Activated T-cell treated with anti-CD3 and anti-CD28 coated beads for 4 hours (primary cell): ENCODE data around the gene CST9L.

ENCODE experiments used
- DNase-seq: peaks from one replicate; pipeline ENCODE4 v3.0.0-alpha.2; 2020

The CST9L gene

DNA sequence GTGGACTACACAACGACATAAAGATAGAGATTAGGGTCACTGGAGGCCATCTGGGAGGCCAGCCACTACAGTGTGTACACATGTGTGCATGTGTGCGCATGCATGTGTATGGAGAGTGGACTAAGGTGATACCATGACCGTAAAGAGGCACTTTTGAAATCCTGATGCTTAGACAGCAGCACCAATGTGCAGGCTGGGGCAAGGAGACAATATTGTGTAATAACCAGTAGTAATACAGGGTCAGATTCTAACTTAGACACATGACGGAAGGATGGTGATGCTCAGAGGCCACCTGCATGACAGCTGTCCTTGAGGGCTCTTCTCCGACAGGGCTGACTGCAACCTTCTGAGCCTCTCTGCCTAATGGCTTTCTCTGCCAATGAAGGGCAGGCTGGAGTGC is 25.5 kb downstream of the CST9L start:
- no peak for DNase-seq

DNA sequence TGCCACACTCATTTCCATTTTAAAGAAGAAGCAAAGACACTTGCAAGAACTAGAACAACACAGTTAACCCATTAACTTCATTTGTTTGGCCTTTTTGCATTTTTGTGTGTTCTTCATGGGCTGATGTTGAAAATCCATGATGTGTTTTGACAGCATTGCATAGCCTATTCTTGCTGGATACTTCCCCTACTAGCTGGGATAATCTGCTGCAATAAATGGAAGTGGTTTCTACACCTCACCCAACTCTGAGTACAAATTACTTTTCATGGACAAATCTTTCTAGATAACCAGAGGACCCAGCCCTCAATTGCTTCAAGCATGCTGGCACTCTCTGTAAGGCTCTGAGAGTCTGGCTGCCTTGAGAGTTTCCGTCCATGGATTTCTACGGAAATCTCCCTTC is 26.5 kb downstream of the CST9L start:
- DNase-seq: no peak

DNA sequence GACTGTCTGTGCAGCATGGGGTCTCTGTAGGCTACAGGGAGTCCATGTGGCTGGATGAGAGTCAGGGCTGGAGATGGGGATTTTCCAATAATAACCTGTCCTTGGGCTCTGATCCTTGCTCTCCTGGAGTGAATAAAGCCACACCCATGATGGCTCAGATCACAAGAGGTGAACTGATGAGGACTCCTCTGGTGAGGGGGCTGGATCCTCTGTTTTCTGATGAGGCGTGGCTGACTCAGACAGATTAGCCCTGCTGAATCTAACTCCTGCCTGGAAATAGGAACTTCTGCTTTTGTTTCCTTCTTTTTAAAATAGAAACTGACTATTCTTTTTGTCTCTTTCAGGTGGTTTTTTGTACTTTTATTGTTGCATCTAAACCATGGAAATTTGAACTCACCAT is 27.0 kb downstream of the CST9L start:
- no peak for DNase-seq

DNA sequence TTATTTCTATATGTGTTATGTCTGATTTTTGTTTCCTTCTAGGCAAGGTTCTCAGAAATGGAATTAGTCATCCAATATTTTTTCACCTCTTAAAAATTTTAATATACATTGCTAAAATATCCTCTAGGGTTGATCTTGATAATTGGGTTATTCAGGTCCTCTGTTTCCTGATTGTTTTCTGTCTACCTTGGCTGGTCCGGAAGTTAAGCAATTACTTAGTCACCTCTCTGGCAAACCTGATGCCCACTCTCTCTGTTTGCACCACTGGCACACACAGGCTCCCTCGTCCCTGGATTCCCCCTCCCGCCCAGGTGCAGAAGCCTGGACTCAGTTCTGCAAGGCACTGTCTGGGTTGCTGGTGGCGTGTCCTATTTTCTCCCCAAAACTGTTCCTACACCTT is 27.7 kb downstream of the CST9L start:
- DNase-seq: no peak

DNA sequence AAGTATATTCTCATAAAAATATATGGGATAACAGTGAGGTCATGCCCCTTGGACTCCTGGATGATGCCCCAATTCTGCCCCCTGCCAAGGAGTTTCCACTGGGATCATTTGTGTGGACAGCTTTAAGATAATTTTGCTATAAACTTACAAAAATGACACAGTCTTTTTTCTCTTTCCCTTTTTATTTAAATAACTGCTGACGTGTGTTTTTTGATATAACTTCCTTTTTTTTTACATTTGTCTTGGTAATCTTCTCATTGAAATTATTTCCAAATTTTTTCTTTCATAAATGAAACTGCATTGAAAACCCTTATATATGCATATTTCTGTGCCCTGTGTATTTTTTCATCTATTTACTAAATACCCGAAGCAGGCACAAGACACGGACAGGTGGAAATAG is 31.3 kb downstream of the CST9L start:
- DNase-seq: no peak

DNA sequence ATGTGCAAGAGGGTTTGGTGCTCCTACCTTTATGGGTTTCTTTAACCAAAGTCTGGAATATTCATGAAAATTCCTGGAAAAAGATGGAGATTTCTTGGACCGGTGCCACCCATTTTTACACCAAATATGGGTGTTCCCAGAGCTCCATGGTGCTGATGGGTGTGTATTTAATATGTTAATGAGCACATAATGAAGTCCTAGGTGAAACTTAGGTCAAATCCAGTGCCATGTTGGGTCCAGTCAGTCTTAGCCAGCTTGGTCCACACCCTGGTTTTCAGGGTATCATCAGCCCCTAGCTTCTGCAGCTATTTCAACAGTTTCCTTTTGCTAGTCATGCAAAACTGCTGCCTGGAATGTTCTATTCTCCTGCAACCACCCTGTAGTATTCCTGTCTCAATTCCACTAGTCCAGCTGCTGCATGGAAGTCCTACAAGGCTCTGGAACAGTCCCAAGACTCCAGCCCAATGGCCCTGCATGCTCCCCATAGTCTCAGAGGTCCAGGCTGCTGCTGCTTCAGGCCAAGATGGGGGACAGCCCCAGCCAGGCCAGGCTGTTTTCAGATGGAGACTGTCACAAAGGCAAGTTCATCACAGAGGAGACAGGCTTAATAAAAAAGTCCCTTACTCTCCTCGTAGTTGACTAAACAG is 31.8 kb downstream of the CST9L start:
- no peak for DNase-seq

DNA sequence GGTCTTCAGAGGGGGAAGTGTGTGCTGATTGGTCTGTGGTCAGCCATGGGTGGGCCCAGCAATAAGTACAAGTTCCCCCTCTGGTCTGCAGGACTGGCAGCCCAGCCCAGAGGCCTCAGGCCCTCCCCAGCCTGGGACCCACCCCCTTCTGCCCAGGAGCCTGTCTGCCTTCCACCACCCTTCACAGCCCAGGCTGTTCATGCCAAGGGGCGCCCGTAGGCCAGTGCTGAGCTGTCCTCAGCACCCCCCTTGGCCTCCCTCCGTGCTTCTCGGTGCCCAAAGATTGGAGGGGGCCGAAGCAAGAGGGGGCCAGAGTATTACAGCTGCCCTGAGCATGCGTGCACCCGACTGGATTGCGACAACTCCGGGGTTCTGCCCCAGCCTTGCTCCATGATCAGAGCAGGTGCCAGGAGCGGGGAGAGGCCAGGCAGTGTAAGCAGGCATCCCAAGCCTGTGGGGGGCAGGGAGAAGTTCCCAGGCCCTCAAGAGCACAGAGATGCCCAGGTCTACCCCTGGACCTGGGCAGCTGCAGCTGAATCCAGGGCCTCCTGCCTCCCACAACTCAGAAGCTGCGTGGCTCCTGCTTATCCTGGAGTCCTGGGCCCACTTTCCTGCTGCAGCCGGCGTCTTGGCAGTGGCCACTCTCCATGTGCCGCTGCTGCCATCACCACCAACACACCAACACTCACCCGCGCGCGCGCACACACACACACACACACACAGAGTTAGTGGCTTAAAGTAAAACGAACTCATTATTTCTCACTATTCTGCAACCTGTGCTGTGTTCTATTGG is 33.3 kb downstream of the CST9L start:
- DNase-seq: no peak

DNA sequence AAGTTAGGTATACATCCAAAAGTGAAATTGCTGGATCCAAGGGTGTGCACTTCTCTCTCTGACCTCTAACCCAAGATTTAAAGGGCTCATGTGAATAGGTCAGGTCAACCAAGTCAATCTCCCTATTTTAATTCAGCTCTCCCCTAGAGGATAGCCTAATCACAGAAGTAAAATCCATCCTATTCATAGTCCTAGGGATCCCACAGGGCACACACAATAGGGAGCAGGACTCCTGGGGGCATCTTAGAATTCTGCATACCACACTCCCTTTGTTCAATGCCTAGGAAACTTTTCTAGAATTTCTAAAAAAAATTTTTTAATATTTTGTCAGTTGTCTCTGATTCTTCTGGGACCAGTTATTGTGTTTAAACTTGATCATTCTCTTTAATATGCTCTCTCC is 35.1 kb downstream of the CST9L start:
- DNase-seq: no peak

DNA sequence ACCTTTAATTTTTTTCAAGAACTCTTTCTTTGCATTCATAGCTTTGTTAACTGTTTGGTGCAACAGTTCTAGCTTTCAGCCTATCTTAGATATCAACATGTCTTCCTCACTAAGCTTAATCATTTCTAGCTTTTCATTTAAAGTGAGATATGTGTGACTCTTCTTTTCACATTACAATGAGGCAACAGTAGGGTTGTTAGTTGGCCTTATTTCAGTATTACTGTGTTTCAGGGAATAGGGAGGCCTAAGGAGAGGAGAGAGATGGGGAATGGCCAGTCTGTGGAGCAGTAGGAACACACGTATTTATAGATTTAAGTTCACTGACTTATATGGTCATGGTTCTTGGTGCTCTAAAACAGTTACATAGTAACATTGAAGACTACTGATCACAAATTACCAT is 35.8 kb downstream of the CST9L start:
- no peak for DNase-seq

DNA sequence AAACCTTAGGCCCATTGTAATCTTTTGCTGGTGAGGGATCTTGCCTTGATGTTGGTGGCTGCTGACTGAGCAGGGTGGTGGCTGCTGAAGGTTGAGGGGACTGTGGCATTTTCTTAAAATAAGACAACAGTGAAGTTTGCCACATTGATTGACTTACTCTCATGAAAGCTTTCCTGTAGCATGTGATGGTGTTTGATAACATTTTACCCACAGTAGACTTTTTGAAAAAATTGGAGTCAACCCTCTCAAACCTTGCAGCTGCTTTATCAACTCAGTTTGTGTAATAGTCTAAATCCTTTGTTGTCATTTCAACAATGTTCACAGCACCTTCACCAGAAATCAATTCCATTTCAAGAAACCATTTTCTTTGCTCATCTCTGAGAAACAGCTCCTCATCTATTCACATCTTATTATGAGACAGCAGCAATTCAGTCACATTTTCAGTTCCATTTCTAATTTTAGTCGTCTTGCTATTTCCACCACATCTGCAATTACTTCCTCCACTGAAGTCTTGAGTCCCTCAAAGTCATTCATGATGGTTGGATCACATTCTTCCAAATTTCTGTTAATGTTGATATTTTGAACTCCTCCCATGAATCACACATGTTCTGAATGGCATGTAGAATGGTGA is 37.2 kb downstream of the CST9L start:
- DNase-seq: no peak

DNA sequence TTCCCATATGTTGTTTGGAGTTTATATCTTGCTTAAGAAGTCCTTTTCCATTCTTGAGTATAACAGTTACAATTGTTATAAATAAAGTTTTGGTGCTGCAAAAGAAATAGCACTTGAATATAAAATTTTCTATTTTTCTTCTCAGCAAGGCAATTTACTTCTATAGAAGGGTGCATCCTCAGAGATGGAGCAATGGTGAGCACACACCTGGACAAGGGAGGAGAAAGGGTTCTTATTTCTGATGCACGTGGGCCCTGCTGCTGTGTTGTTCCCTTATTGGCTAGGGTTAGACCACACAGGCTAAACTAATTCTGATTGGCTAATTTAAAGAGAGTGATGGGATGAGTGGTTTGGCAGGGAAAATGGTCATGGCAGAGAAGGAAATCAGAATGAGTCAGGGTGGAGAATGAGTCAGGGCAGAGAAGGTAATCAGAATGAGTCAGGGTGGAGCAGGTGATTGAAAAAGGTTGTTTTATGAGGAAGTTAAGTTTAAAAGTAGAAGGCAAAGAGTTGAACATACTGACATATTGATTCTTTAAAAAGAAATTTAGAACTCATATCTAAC is 39.3 kb downstream of the CST9L start:
- no peak for DNase-seq

DNA sequence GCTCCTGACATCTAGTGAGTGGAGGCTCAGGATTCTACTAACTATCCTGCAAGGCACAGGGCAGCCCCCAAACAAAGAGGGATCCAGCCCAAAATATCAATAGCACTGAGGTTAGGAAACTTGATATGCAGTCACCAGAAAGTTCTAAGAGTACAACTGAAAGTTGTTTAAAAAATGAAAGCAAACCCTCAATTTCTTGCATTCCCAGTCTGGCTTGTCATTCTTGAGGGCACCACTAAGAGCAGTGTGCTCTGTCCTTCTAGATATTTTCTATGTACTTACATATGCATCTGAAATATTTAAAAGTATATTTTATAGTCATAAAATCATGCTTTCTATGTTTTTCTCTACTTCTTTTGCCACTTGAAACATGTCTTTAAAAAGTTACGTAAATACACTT is 41.4 kb downstream of the CST9L start:
- DNase-seq: no peak

DNA sequence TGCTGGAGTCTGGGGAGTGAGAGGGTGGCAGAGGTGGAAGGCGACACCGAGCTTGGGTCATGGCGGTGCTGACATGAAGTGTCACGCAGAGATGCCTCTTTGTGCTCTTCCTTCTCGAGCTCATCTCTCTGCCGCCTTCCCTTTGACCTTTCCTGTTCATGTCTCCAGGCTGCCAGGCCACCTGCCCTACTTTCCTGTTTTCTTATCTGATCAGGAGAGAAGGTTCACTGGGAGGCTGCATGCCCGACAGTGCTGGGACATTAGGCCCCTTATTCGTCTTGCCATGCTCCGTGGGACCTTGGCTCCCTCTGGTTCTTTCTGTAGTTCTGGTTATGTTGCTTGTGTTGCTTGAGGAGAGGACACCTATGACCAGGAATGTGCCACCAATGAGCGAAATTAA is 44.1 kb downstream of the CST9L start:
- DNase-seq: no peak

DNA sequence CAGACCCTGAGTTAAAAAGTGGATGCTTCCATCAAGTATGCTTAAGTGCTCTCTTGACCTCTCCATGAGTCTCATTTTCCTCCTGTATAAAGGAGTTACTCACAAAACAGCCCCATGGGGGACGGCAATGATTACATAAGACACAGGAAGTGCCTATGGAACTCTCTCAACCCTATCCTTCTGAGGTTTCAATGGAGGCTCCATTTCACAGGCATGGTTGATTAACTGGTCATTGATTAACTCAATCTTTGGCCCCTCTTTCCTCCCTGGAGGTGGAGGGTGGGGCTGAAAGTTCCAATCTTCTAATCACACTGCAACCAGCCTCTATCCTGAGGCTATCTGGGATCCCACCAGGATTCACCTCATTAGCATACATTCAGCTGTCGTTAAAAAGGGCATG is 48.1 kb downstream of the CST9L start:
- no peak for DNase-seq

DNA sequence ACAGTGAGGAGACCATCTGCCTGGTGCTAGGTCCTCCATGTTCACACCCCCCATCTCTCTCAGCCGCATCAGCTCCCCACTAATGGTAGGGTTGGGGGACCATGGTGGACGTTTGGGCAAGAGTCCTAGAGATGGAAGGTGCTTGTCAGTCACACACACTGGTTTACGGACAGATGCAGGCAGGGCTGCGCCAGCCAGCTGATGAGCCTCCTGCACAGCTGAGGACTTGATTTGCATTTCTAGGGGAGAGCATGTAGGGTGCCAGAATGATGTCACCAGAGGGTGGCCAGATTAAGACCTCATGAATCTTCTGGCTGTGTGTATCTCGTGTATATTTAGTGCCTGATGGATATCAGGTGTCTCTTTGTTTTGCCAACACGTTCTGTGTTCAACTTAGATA is 48.7 kb downstream of the CST9L start:
- no peak for DNase-seq

DNA sequence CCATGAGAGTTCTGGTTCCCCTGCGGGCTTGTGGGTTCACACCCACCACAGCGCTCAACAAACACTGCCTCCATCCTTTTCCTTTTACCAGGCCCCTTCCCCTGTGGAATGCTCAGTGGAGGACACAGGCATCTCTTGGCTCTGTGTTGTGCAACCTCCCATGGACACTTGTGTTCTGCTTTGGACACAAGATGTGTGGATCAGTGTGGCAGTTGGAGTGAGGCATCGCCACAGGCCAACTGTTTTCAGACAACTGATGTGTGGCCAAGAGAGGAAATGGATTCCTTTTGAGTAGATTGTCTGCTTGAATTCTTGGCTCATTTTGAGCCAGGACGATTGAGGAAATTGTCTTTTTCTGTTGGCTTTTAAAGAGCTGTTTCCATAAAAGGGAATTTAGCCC is 50.6 kb downstream of the CST9L start:
- DNase-seq: no peak

DNA sequence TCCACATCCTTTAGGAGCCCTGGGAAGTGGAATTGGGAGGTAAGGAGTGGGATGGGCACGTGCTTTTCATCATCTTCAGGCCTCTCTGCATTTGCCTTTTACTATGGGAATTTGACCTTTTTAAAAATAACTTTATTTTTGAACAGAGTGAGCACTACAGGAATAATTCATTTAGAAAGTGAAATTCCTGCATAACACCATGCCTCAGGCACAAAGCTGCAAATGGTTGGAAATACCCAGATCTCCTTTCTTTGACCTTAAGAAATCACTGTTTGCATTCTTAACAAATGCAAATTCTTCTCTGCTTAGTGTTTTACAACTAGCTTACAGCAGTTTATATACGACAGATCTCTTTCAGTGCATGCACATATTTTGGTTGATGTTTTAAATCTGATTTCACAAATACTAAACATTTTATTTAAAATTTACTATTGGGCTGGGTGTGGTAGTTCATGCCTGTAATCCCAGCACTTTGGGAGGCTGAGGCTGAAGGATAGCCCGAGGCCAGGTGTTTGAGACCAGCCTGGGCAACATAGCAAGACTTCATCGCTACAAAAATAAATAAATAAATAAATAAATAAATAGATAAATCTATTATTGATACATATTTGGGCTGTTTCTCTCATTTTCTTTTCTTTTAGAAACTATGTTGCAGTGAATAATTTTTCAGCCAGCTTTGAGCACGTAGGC is 52.9 kb downstream of the CST9L start:
- no peak for DNase-seq

DNA sequence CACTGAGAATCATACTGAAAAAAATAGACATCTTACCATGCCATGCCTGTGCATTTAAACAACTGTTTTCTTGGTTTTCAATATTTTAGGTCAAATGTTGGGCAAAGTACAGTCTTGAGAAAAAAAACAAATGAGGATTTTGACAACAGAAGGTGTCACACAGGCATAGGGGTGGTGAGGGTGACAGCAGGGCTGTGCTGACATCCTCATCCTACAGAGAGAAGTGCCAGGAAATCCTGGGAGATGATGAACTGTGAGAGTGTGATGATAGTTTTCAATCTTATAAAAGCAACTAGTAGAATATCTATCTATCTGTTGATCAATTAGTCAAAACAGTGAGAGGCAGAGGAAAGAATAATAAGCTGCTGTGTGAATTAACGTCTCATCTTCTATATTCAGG is 53.4 kb downstream of the CST9L start:
- DNase-seq: no peak
